Heart left ventricle (tissue), 16 donors: ENCODE measurements around the gene PNPLA2. TPM values are rescaled to one million over a fixed set of nuclear protein-coding genes. Genes with fewer than 3 reads are reported as not detected.

Experiments used
- ATAC-seq, 4 donors: fragments of 200-7000 bp; cut with Tn5 transposase; one replicate each; pipeline ENCODE4 v1.9.1; 2020 to 2022; ENCODE audit warnings: moderate library complexity in 4 of 4, mild to moderate bottlenecking in 3 of 4, moderate number of reproducible peaks in 1 of 4
- DNase-seq, 5 donors: peaks; one replicate each; pipeline ENCODE4 v3.0.0-alpha.2; 2020
- H3K27ac ChIP-seq, 12 donors: fragments of 200-600 bp; sonication (generic) in 4 of 12; one replicate each; pipeline versions ENCODE4 v1.5.0 to v1.8.0; 2016 to 2022; ENCODE audit warnings: mild to moderate bottlenecking in 2 of 12
- H3K27me3 ChIP-seq, 9 donors: fragments of 200-600 bp; sonication (generic) in 2 of 9; one replicate each; pipeline versions ENCODE4 v1.5.1 to v1.8.0; 2016 to 2022; ENCODE audit warnings: mild to moderate bottlenecking in 3 of 9
- H3K36me3 ChIP-seq, 9 donors: fragments of 200-600 bp; sonication (generic) in 2 of 9; one replicate each; pipeline versions ENCODE4 v1.5.0 to v1.8.0; 2018 to 2022; ENCODE audit warnings: mild to moderate bottlenecking in 2 of 9
- H3K4me1 ChIP-seq, 12 donors: fragments of 200-600 bp; sonication (generic) in 4 of 12; one replicate each; pipeline versions ENCODE4 v1.5.0 to v1.8.0; 2016 to 2022; ENCODE audit warnings: mild to moderate bottlenecking in 3 of 12
- H3K4me3 ChIP-seq, 12 donors: fragments of 200-600 bp; sonication (generic) in 4 of 12; one replicate each; pipeline versions ENCODE4 v1.5.0 to v1.8.0; 2017 to 2022; ENCODE audit warnings: mild to moderate bottlenecking in 9 of 12, moderate library complexity in 4 of 12
- H3K9me3 ChIP-seq, 12 donors: fragments of 200-600 bp; sonication (generic) in 4 of 12; one replicate each; pipeline versions ENCODE4 v1.5.0 to v1.8.0; 2016 to 2022; ENCODE audit warnings: mild to moderate bottlenecking in 1 of 12
- POLR2A ChIP-seq, 2 donors: fragments of 450-650 bp; IDR thresholded peaks; one replicate each; pipeline ENCODE4 v1.6.1; 2017; ENCODE audit warnings: antibody characterized with exemption in 2 of 2, mild to moderate bottlenecking in 2 of 2, moderate library complexity in 2 of 2
- WGBS, 4 donors: extraction: QIAGEN DNeasy Blood & Tissue Kit in 2 of 4; methylation state at CpG; one replicate each; pipeline versions ENCODE4 v1.1.5 to v1.1.7; 2013 to 2018; 5-methylcytosine and 5-hydroxymethylcytosine counted together
- intact Hi-C, 10 donors: fragments of 100-400 bp; cut with DNase I; formaldehyde crosslinking; loops; one replicate each; pipeline versions ENCODE4 v1.11.1 to v1.14.2; 2022
- polyA plus RNA-seq, 2 donors: library from polyadenylated mRNA; stranded (reverse); fragments of 200-250 nt; gene quantifications; one replicate each; pipeline ENCODE4 v1.2.3, GENCODE V29; 2013
- total RNA-seq, 9 donors: library from RNA; depleted of rRNA in 2 of 9; stranded (reverse); fragments of >200 nt in 2 of 9; fragmentation: NEBNext Ultra II Directional in 3 of 9; extraction: Animal tissue kit (Norgen Biotek cat#: 25700) in 3 of 9; gene quantifications; one replicate each; pipeline versions ENCODE4 v1.1.0 to v1.2.4, GENCODE V29; 2016 to 2023
- TF ChIP-seq, protein P1 (sequence below), 12 donors: fragments of 200-600 bp; sonication (generic) in 4 of 12; IDR thresholded peaks; one replicate each; pipeline versions ENCODE4 v1.5.0 to v1.8.0; 2018 to 2022; ENCODE audit warnings: antibody characterized with exemption in 12 of 12, mild to moderate bottlenecking in 5 of 12
- donor health status: ischemic (EF 13 %, LVEDD 7.1; RV severe dilation, severe dysfunction).
- donor health status: healthy with polysubstance abuse.
- donor health status: DM: no; HTN: yes; CAD: no.
- donor health status: DM: no; HTN: no; CAD: no.
- donor health status: ischemic (EF 25% LVEDD 6.9; RV normal size, moderate dysfunction).
- donor health status: ischemic (EF 25% LVEDD 5.7; RV mildly dilated, moderate dysfunction).
- donor health status: healthy.
- donor health status: DM: yes; HTN: yes; CAD: no.
- donor health status: ischemic (EF 35%, LVEDD 5.7; RV mildly dilated, moderate dysfunction).
- donor health status: nonischemic (EF 11% LVEDD 7.7; RV severe dilation, severe dysfunction).
- donor health status: DM: yes; HTN: yes; CAD: no.
- donor health status: PGD.
- donor health status: ischemic (EF 29% LVEDD 5.4; RV normal size, mild dysfunction).
- donor health status: nonischemic (EF 23%, LVEDD 6.1; RV moderate dilation, normal function).

PNPLA2 gene
- total and polyA plus RNA-seq, 11 donors = 112 to 348 (median 215) TPM

- H3K9me3 ChIP-seq = no peaks in the 10 kb centered on the region
- 0 to 2% (median 1%) methylated on average over 30 to 53 of the region's 53 CpGs for WGBS, 4 donors
- ATAC-seq (peak in 1 of 4 donors; percentile 0), DNase-seq (no peak)
- peaks cover 0 to 32% (median 24%) of the 10 kb centered on the region in 9 donors for H3K36me3 ChIP-seq
- peaks cover 7 to 77% (median 52%) of the 10 kb centered on the region in 12 donors for H3K4me1 ChIP-seq
- H3K4me3 ChIP-seq = peak overlapping the region; percentile 78 to 100 (median 93)
- peaks cover 0 to 3% (median 0%) of the 10 kb centered on the region in 9 donors for H3K27me3 ChIP-seq
- no peak for TF ChIP-seq POLR2A (IDR thresholded peaks at IDR 0.05)
- TF ChIP-seq, protein P1, sequence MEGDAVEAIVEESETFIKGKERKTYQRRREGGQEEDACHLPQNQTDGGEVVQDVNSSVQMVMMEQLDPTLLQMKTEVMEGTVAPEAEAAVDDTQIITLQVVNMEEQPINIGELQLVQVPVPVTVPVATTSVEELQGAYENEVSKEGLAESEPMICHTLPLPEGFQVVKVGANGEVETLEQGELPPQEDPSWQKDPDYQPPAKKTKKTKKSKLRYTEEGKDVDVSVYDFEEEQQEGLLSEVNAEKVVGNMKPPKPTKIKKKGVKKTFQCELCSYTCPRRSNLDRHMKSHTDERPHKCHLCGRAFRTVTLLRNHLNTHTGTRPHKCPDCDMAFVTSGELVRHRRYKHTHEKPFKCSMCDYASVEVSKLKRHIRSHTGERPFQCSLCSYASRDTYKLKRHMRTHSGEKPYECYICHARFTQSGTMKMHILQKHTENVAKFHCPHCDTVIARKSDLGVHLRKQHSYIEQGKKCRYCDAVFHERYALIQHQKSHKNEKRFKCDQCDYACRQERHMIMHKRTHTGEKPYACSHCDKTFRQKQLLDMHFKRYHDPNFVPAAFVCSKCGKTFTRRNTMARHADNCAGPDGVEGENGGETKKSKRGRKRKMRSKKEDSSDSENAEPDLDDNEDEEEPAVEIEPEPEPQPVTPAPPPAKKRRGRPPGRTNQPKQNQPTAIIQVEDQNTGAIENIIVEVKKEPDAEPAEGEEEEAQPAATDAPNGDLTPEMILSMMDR (IDR thresholded peaks at IDR 0.05) = peak in 3 of 12 donors; percentile 5 to 15 (median 14)
- intact Hi-C loops = loop anchor here in 1 of 10 donors (5.0 kb wide), 1 partner anchor 36 kb away; the partner anchor contains the start of genes PIDD1 and RPLP2
- H3K27ac ChIP-seq = peak overlapping the region; percentile 86 to 99 (median 96)
Measured at GRCh38 chr11:843086-843734, 24.5 kb downstream of the PNPLA2 start.

DNA sequence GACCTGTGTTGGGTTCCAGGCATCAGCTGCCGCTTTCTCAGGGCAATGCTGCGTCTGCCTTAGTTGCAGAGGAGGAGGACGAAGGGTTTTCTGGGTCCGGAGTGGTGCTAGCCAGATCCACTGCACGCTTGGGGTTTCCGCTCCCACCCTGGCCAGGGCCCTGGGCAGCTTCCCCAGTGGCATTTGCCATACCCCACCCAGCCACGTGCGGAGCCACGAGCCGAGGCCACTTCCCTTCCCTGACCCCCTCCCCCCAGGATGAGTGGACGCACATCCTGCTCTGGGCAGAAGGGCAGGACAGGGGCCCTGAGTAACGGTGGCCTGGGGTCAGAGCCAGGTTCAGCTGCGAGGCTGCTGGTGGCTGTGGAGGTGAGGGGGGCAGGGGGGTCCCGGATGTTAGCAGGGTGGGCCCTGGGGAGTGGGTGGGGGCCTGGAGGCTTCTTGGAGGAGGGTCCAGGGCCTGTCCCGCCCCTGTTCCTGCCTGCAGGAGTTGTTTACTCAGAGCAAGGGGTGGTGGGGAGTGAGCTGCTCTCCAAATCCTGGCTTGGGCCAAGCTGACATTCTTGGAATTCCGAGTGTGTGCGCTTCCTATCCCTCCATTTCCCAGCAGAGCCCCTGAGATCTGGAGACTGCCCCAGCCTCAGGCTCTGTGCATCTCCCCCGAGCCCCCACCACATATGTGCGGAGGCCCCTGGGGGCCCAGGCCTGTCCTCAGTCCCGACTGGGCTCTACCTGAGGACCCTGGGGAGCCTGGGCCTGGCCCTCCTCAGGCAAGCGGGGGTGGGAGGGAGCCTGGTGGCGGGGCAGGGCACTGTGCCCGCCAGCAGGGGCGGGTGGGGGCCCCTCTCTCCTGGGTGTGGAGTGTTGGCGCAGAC is 25.3 kb downstream of the PNPLA2 start:
- Histone ChIP-seq H3K36me3 (peaks cover 0 to 23% (median 16%) of the 10 kb centered on the region in 9 donors), H3K27me3 (peaks cover 0 to 10% (median 0%) of the 10 kb centered on the region in 9 donors), H3K4me3 (peak overlapping the region; percentile 78 to 100 (median 93)), H3K9me3 (no peaks in the 10 kb centered on the region), H3K4me1 (peaks cover 7 to 77% (median 56%) of the 10 kb centered on the region in 12 donors), H3K27ac (peak overlapping the region; percentile 86 to 99 (median 96))
- peak in 1 of 2 donors; percentile 42 for TF ChIP-seq POLR2A (IDR thresholded peaks at IDR 0.05)
- TF ChIP-seq, protein P1 (IDR thresholded peaks at IDR 0.05) = peak in 2 of 12 donors; percentile 11
- DNase-seq = peak; percentile 92 to 97 (median 95)
- 0 to 3% (median 1%) methylated on average over 14 to 25 of the region's 25 CpGs for WGBS, 4 donors
- peak; percentile 36 to 76 (median 52) for ATAC-seq
- intact Hi-C loops = loop anchor here in 1 of 10 donors (5.0 kb wide), 1 partner anchor 37 kb away; the partner anchor contains the start of genes PIDD1 and RPLP2

DNA sequence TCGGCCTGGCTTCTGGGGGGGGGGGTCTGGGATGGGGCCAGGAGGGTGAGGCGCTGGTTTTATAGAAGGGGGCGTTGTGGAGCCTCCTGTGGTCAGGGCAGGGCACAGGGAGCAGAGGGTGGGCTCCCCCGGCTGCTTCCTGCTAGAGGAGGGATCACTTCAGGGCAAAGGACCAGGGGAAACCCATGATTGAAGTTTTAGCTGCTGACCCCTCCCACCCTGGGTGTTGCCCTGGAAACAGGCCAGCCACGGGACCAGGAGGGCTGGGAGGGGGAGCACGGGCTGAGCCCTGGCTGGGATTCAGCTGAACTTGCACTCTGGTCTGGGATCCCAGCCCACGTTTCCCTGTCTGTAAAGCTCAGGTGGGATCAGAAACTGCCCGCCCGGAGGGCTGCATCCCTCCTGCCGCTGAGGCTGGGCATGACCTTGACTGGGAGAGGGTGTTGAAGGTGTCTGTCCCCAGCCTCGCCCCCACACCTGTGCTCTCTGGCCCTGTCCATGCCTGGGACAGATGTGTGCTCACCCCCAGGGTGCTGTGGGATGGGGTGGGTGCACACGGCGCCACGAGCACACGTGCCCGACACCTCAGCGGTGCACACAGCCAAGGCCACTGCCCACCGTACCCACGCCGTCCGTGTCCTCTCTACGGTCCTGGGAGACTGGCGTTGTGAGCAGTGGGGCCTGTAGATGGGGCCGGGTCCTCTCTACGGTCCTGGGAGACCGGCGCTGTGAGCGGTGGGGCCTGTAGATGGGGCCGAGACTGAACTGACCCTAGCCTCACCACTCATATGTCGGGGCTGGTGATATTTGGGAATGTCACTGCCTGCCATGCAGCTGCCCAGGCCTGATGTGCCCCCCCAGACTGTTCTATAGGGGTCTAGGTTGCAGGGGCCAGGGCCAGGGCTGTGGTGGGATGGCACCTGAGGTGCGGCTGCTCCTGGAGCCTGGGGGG is 26.3 kb downstream of the PNPLA2 start:
- DNase-seq = peak; percentile 92 to 97 (median 95)
- TF ChIP-seq, protein P1 (IDR thresholded peaks at IDR 0.05) = peak in 4 of 12 donors; percentile 13 to 40 (median 32)
- TF ChIP-seq POLR2A (IDR thresholded peaks at IDR 0.05) = peak in 1 of 2 donors; percentile 28
- ATAC-seq = peak; percentile 22 to 76 (median 47)
- no peaks in the 10 kb centered on the region for H3K9me3 ChIP-seq
- H3K4me1 ChIP-seq = peaks cover 7 to 75% (median 58%) of the 10 kb centered on the region in 12 donors
- H3K4me3 ChIP-seq = peak overlapping the region; percentile 78 to 100 (median 93)
- peaks cover 0 to 14% (median 0%) of the 10 kb centered on the region in 9 donors for H3K27me3 ChIP-seq
- intact Hi-C loops = loop anchor here in 3 of 10 donors (5.0 kb wide), 2 partner anchors 38 to 207 kb away; partner anchors contain the start of genes PIDD1 (in 1 of the 3) and RPLP2 (in 1 of the 3)
- H3K27ac ChIP-seq = peak overlapping the region; percentile 86 to 99 (median 96)
- 18 to 31% (median 22%) methylated on average over 12 to 31 of the region's 31 CpGs for WGBS, 4 donors
- peaks cover 0 to 14% (median 7%) of the 10 kb centered on the region in 9 donors for H3K36me3 ChIP-seq
